Measurements from ENCODE around the gene FOSB.

The FOSB gene

GRCh38 chr19:45477186-45477585 lies 9.4 kb downstream of the FOSB start:
- Histone ChIP-seq H3K9me3 (ENCODE audit: low read depth, low read length) (no peaks in the 10 kb centered on the region), H3K4me3 (no peak overlapping the region), H3K9ac (ENCODE audit: insufficient read length) (no peak overlapping the region), H3K27ac (no peak overlapping the region), H3K36me3 (ENCODE audit: insufficient read depth, low read length) (no peaks in the 10 kb centered on the region)
- no peak for TF ChIP-seq POLR2AphosphoS5 (IDR thresholded peaks at IDR 0.05; ENCODE audit: borderline replicate concordance, low read depth, low read length)
- TF ChIP-seq FOXP2 (optimal IDR thresholded peaks at IDR 0.05; ENCODE audit: control extremely low read depth, extremely low read length, insufficient read depth), result no peak
- TF ChIP-seq EZH2 (IDR thresholded peaks at IDR 0.05), result no peak
- DNase-seq (ENCODE audit: low read depth, low spot score), result no peak

GRCh38 chr19:45477713-45478453 lies 10.1 kb downstream of the FOSB start:
- H3K36me3 ChIP-seq (ENCODE audit: insufficient read depth, low read length), result no peaks in the 10 kb centered on the region
- no peak overlapping the region for H3K27ac ChIP-seq
- no peak overlapping the region for H3K9ac ChIP-seq (ENCODE audit: insufficient read length)
- no peaks in the 10 kb centered on the region for H3K9me3 ChIP-seq (ENCODE audit: low read depth, low read length)
- no peak for DNase-seq (ENCODE audit: low read depth, low spot score)
- peak overlapping the region; percentile 86 for H3K4me3 ChIP-seq
- TF ChIP-seq POLR2AphosphoS5 (IDR thresholded peaks at IDR 0.05; ENCODE audit: borderline replicate concordance, low read depth, low read length), result no peak
- TF ChIP-seq EZH2 (IDR thresholded peaks at IDR 0.05), result no peak
- TF ChIP-seq FOXP2 (optimal IDR thresholded peaks at IDR 0.05; ENCODE audit: control extremely low read depth, extremely low read length, insufficient read depth), result no peak

- TF ChIP-seq FOXP2 (optimal IDR thresholded peaks at IDR 0.05; ENCODE audit: control extremely low read depth, extremely low read length, insufficient read depth) (no peak), EZH2 (IDR thresholded peaks at IDR 0.05) (no peak), POLR2AphosphoS5 (IDR thresholded peaks at IDR 0.05; ENCODE audit: borderline replicate concordance, low read depth, low read length) (no peak)
- peak; percentile 69 for DNase-seq (ENCODE audit: low read depth, low spot score)
Measured at GRCh38 chr19:45478454-45479238, 10.8 kb downstream of the FOSB start.

GRCh38 chr19:45483033-45483432 lies 15.2 kb downstream of the FOSB start:
- no peaks in the 10 kb centered on the region for H3K36me3 ChIP-seq (ENCODE audit: insufficient read depth, low read length)
- DNase-seq (ENCODE audit: low read depth, low spot score), result no peak
- H3K4me3 ChIP-seq, result no peak overlapping the region
- no peak overlapping the region for H3K9ac ChIP-seq (ENCODE audit: insufficient read length)
- TF ChIP-seq POLR2AphosphoS5 (IDR thresholded peaks at IDR 0.05; ENCODE audit: borderline replicate concordance, low read depth, low read length) (no peak), EZH2 (IDR thresholded peaks at IDR 0.05) (no peak), FOXP2 (optimal IDR thresholded peaks at IDR 0.05; ENCODE audit: control extremely low read depth, extremely low read length, insufficient read depth) (no peak)
- no peak overlapping the region for H3K27ac ChIP-seq
- no peaks in the 10 kb centered on the region for H3K9me3 ChIP-seq (ENCODE audit: low read depth, low read length)

More at GRCh38 chr19:45478454-45479238, 10.8 kb downstream of the FOSB start:
- Histone ChIP-seq H3K27ac (peak overlapping the region; percentile 77), H3K9me3 (ENCODE audit: low read depth, low read length) (no peaks in the 10 kb centered on the region), H3K9ac (ENCODE audit: insufficient read length) (peak overlapping the region; percentile 68), H3K4me3 (peak overlapping the region; percentile 86), H3K36me3 (ENCODE audit: insufficient read depth, low read length) (no peaks in the 10 kb centered on the region)

GRCh38 chr19:45484273-45484945 lies 16.6 kb downstream of the FOSB start:
- H3K36me3 ChIP-seq (ENCODE audit: insufficient read depth, low read length), result no peaks in the 10 kb centered on the region
- no peak overlapping the region for H3K27ac ChIP-seq
- H3K9ac ChIP-seq (ENCODE audit: insufficient read length), result no peak overlapping the region
- no peaks in the 10 kb centered on the region for H3K9me3 ChIP-seq (ENCODE audit: low read depth, low read length)
- no peak for DNase-seq (ENCODE audit: low read depth, low spot score)
- no peak for TF ChIP-seq FOXP2 (optimal IDR thresholded peaks at IDR 0.05; ENCODE audit: control extremely low read depth, extremely low read length, insufficient read depth)
- no peak for TF ChIP-seq EZH2 (IDR thresholded peaks at IDR 0.05)
- TF ChIP-seq POLR2AphosphoS5 (IDR thresholded peaks at IDR 0.05; ENCODE audit: borderline replicate concordance, low read depth, low read length), result no peak
- H3K4me3 ChIP-seq, result no peak overlapping the region

GRCh38 chr19:45485305-45486077 lies 17.7 kb downstream of the FOSB start:
- peak overlapping the region; percentile 85 for H3K4me3 ChIP-seq
- TF ChIP-seq FOXP2 (optimal IDR thresholded peaks at IDR 0.05; ENCODE audit: control extremely low read depth, extremely low read length, insufficient read depth), result no peak
- TF ChIP-seq EZH2 (IDR thresholded peaks at IDR 0.05), result no peak
- no peak for TF ChIP-seq POLR2AphosphoS5 (IDR thresholded peaks at IDR 0.05; ENCODE audit: borderline replicate concordance, low read depth, low read length)
- no peaks in the 10 kb centered on the region for H3K9me3 ChIP-seq (ENCODE audit: low read depth, low read length)
- H3K9ac ChIP-seq (ENCODE audit: insufficient read length), result no peak overlapping the region
- peak; percentile 85 for DNase-seq (ENCODE audit: low read depth, low spot score)
- no peak overlapping the region for H3K27ac ChIP-seq
- H3K36me3 ChIP-seq (ENCODE audit: insufficient read depth, low read length), result no peaks in the 10 kb centered on the region

GRCh38 chr19:45488708-45489107 lies 20.9 kb downstream of the FOSB start:
- no peak overlapping the region for H3K4me3 ChIP-seq
- TF ChIP-seq POLR2AphosphoS5 (IDR thresholded peaks at IDR 0.05; ENCODE audit: borderline replicate concordance, low read depth, low read length), result no peak
- no peak for TF ChIP-seq EZH2 (IDR thresholded peaks at IDR 0.05)
- no peak for TF ChIP-seq FOXP2 (optimal IDR thresholded peaks at IDR 0.05; ENCODE audit: control extremely low read depth, extremely low read length, insufficient read depth)
- no peak overlapping the region for H3K27ac ChIP-seq
- H3K36me3 ChIP-seq (ENCODE audit: insufficient read depth, low read length), result no peaks in the 10 kb centered on the region
- no peak for DNase-seq (ENCODE audit: low read depth, low spot score)
- H3K9me3 ChIP-seq (ENCODE audit: low read depth, low read length), result no peaks in the 10 kb centered on the region
- no peak overlapping the region for H3K9ac ChIP-seq (ENCODE audit: insufficient read length)
